SK-N-SH (cell line): ENCODE measurements around the gene GNAL.

Source experiments
- CTCF ChIP-seq: fragments of 200-600 bp; sonication (generic); IDR thresholded peaks from 2 replicates; pipeline ENCODE4 v1.6.1; 2017; ENCODE audit warnings: antibody characterized with exemption, mild to moderate bottlenecking, moderate library complexity
- MAX ChIP-seq: IDR thresholded peaks from 2 replicates; pipeline ENCODE4 v1.4.0; 2012; ENCODE audit warnings: low read depth
- NRF1 ChIP-seq: IDR thresholded peaks from 2 replicates; pipeline ENCODE4 v1.6.1; 2012; ENCODE audit warnings: low read depth, mild to moderate bottlenecking, low read length
- RCOR1 ChIP-seq: fragments of 150-350 bp; IDR thresholded peaks from 2 replicates; pipeline ENCODE4 v1.6.1; 2017; ENCODE audit warnings: antibody characterized with exemption, low read length
- REST ChIP-seq: IDR thresholded peaks from 2 replicates; pipeline ENCODE4 v1.6.1; 2012; ENCODE audit warnings: mild to moderate bottlenecking, low read depth, low read length, moderate library complexity
- TAF1 ChIP-seq: IDR thresholded peaks from 2 replicates; pipeline ENCODE4 v1.6.1; 2012; ENCODE audit warnings: low read depth, mild to moderate bottlenecking, low read length, moderate library complexity, borderline replicate concordance
- TCF12 ChIP-seq: IDR thresholded peaks from 2 replicates; pipeline ENCODE4 v1.4.0; 2012
- USF1 ChIP-seq: IDR thresholded peaks from 2 replicates; pipeline ENCODE4 v1.4.0; 2012; ENCODE audit warnings: low read depth, borderline replicate concordance
- USF2 ChIP-seq: fragments of 150-350 bp; IDR thresholded peaks from 2 replicates; pipeline ENCODE4 v1.6.1; 2017; ENCODE audit warnings: antibody characterized with exemption, low read length, low read depth, borderline replicate concordance

- TF ChIP-seq USF2 (no peak), NRF1 (no peak), CTCF (no peak), MAX (no peak), REST (no peak), RCOR1 (no peak), TCF12 (no peak), USF1 (no peak), TAF1 (no peak)
Measured at GRCh38 chr18:11889284-11889683, 200.2 kb downstream of the GNAL start.
